ENCODE measurements around the gene TBL1X.

DNA sequence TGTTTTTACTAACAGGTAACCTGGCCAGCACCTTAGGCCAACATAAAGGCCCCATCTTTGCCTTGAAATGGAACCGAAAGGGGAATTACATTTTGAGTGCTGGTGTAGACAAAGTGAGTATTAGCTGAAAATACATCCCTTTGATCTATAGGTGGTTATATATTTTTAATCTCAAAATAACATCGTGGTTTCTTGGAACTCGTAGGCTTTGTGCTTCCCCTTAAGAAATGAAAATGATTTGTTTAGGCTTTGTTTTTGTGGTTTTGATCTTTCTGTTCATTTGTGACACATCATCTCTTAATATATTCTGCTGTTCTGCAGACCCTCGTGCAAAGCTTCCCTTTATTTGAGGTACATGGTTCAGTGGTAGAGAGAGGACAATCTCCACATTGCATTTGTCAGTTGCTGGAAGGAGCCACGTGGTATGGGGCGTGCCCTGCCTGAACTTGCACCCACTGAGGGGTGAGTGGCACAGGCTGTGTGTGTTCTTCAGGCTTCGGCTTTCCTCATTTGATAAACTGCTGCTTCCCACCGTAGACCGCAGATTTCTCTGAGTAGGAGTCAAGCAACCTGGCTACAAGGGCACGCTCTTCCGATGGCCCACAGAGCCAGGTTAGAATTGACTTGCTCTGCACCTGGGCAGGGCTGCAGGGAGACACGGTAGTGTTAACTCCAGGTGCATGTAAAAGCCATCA is 228.6 kb downstream of the TBL1X start:
- TF ChIP-seq, protein P1, sequence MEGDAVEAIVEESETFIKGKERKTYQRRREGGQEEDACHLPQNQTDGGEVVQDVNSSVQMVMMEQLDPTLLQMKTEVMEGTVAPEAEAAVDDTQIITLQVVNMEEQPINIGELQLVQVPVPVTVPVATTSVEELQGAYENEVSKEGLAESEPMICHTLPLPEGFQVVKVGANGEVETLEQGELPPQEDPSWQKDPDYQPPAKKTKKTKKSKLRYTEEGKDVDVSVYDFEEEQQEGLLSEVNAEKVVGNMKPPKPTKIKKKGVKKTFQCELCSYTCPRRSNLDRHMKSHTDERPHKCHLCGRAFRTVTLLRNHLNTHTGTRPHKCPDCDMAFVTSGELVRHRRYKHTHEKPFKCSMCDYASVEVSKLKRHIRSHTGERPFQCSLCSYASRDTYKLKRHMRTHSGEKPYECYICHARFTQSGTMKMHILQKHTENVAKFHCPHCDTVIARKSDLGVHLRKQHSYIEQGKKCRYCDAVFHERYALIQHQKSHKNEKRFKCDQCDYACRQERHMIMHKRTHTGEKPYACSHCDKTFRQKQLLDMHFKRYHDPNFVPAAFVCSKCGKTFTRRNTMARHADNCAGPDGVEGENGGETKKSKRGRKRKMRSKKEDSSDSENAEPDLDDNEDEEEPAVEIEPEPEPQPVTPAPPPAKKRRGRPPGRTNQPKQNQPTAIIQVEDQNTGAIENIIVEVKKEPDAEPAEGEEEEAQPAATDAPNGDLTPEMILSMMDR (IDR thresholded peaks at IDR 0.05; ENCODE audit: low read depth, low read length) = no peak
- TF ChIP-seq EZH2phosphoT487 (IDR thresholded peaks at IDR 0.05; ENCODE audit: low read depth) = no peak
